GM12878 (cell line): ENCODE measurements around the gene CARD14. TPM values are rescaled to one million over a fixed set of nuclear protein-coding genes. Genes with fewer than 3 reads are reported as not detected.

Experiments
- ATAC-seq: fragments of 200-7000 bp; cut with Tn5 transposase; 3 replicates; pipeline ENCODE4 v1.9.1; 2020; ENCODE audit warnings: mild to moderate bottlenecking, moderate library complexity
- BruUV-seq: library from RNA; stranded (reverse); fragments of 400-500 nt; replicated peaks from 2 replicates; lab custom pipeline; 2021; lab: Mats Ljungman, UMichigan
- CTCF ChIA-PET: fragments of 300-600 bp; sonication (Branson Sonifier 250); formaldehyde crosslinking; extraction: SDS; loops from one replicate; lab custom pipeline; 2021; ENCODE audit warnings: inconsistent platforms; lab: Yijun Ruan, JAX
- POLR2A ChIA-PET: fragments of 350-600 bp; formaldehyde crosslinking; extraction: SDS; loops from one replicate; lab custom pipeline; 2021; ENCODE audit warnings: inconsistent platforms; lab: Charles Lee
- RAD21 ChIA-PET: fragments of 300-600 bp; sonication (Branson Sonifier 250); formaldehyde crosslinking; loops from one replicate; lab custom pipeline; 2023; ENCODE audit warnings: antibody characterized with exemption; ENCODE audit not compliant: unreplicated experiment; lab: Charles Lee
- SMC1A ChIA-PET: fragments of 300-600 bp; sonication (Branson Sonifier 250); formaldehyde crosslinking; loops from one replicate; lab custom pipeline; 2023; ENCODE audit not compliant: unreplicated experiment, uncharacterized antibody; lab: Charles Lee
- DNase-seq: peaks from one replicate; pipeline ENCODE4 v3.0.0-alpha.2; 2011; ENCODE audit warnings: low read depth, low spot score
- FAIRE-seq: peaks from 3 replicates; lab custom pipeline; 2011; peaks lifted over from hg19 to GRCh38; lab: Jason Lieb, UNC
- H2AFZ ChIP-seq: 2 replicates; pipeline ENCODE4 v1.6.0; 2011; ENCODE audit warnings: low read depth, low read length, control low read depth; ENCODE audit not compliant: control insufficient read depth
- H3K27ac ChIP-seq: 2 replicates; pipeline ENCODE4 v1.5.1; 2011; ENCODE audit warnings: control low read depth; ENCODE audit not compliant: control insufficient read depth, insufficient read depth
- H3K27me3 ChIP-seq, 2 experiments: replicated peaks in 1 of 2; 2 replicates each; pipeline versions ENCODE4 v1.6.0 to v1.6.1; 2011; ENCODE audit warnings: low read length in 1 of 2; ENCODE audit not compliant: control insufficient read depth in 2 of 2, insufficient read depth in 2 of 2
- H3K36me3 ChIP-seq, 2 experiments: 2 replicates each; pipeline ENCODE4 v1.5.1; 2011; ENCODE audit warnings: low read length in 1 of 2; ENCODE audit not compliant: control insufficient read depth in 2 of 2, insufficient read depth in 2 of 2
- H3K4me1 ChIP-seq: 2 replicates; pipeline ENCODE4 v1.6.1; 2011; ENCODE audit warnings: mild to moderate bottlenecking, low read length, moderate library complexity, mixed read lengths; ENCODE audit not compliant: control insufficient read depth, insufficient read depth
- H3K4me2 ChIP-seq: 2 replicates; pipeline ENCODE4 v1.6.0; 2011; ENCODE audit warnings: control low read depth; ENCODE audit not compliant: control insufficient read depth, insufficient read depth
- H3K4me3 ChIP-seq: fragments of 200-600 bp; sonication (generic); 2 replicates; pipeline ENCODE4 v1.5.1; 2016
- H3K79me2 ChIP-seq: 2 replicates; pipeline ENCODE4 v1.6.0; 2011; ENCODE audit warnings: low read length; ENCODE audit not compliant: control insufficient read depth, insufficient read depth
- H3K9ac ChIP-seq: 2 replicates; pipeline ENCODE4 v1.8.0; 2011; ENCODE audit warnings: low read length, control low read depth, mixed read lengths; ENCODE audit not compliant: control insufficient read depth, insufficient read depth
- H3K9me3 ChIP-seq: replicated peaks from 3 replicates; pipeline ENCODE4 v1.5.1; 2011; ENCODE audit warnings: mild to moderate bottlenecking, low read length; ENCODE audit not compliant: control insufficient read depth, insufficient read depth
- H4K20me1 ChIP-seq: 2 replicates; pipeline ENCODE4 v1.6.0; 2011; ENCODE audit not compliant: control insufficient read depth, insufficient read depth
- EGR1 ChIP-seq, 2 experiments: IDR thresholded peaks; 1 replicate in 1 of 2; 2 replicates in 1 of 2; pipeline ENCODE4 v1.6.1; 2011 to 2012; ENCODE audit warnings: low read depth in 2 of 2, low read length in 2 of 2, borderline replicate concordance in 1 of 2, mild to moderate bottlenecking in 1 of 2, moderate library complexity in 1 of 2
- EZH2 ChIP-seq: IDR thresholded peaks from 2 replicates; pipeline ENCODE4 v1.6.1; 2012; ENCODE audit warnings: low read depth, mild to moderate bottlenecking, control low read depth, inconsistent platforms, low read length, borderline replicate concordance; ENCODE audit not compliant: control insufficient read depth
- FOS ChIP-seq: IDR thresholded peaks from 3 replicates; pipeline ENCODE4 v1.6.1; 2011; ENCODE audit warnings: borderline replicate concordance; ENCODE audit not compliant: insufficient read length; ENCODE audit errors: extremely low read depth
- MEF2A ChIP-seq: IDR thresholded peaks from 2 replicates; pipeline ENCODE4 v1.6.1; 2011; ENCODE audit warnings: low read depth, mild to moderate bottlenecking, low read length, moderate library complexity; ENCODE audit not compliant: insufficient read depth
- MXI1 ChIP-seq: fragments of 150-350 bp; IDR thresholded peaks from 2 replicates; pipeline ENCODE4 v1.6.1; 2011; ENCODE audit warnings: low read depth, mild to moderate bottlenecking, inconsistent platforms, low read length, improper control_type of control experiment
- RB1 ChIP-seq: fragments of 450-650 bp; formaldehyde crosslinking; IDR thresholded peaks from 2 replicates; pipeline ENCODE4 v1.6.1; 2017; ENCODE audit warnings: mild to moderate bottlenecking, borderline replicate concordance
- RCOR1 ChIP-seq: conservative IDR thresholded peaks from 2 replicates; pipeline ENCODE4 v1.6.1; 2012; ENCODE audit warnings: low read depth, low read length, improper control_type of control experiment
- ZBTB11 ChIP-seq: fragments of 450-650 bp; formaldehyde crosslinking; IDR thresholded peaks from 2 replicates; pipeline ENCODE4 v1.5.0; 2022; ENCODE audit warnings: mild to moderate bottlenecking, missing genetic modification characterization
- ZBTB40 ChIP-seq: fragments of 450-650 bp; IDR thresholded peaks from 2 replicates; pipeline ENCODE4 v1.6.1; 2016; ENCODE audit warnings: mild to moderate bottlenecking, moderate library complexity, borderline replicate concordance
- WGBS: methylation state at CpG from one replicate; pipeline ENCODE4 v1.1.6; 2016; ENCODE audit warnings: low lambda C conversion rate; ENCODE audit not compliant: insufficient replicate concordance, insufficient coverage; ENCODE audit errors: missing lambda C conversion rate; 5-methylcytosine and 5-hydroxymethylcytosine counted together
- in situ Hi-C: fragments of 300-500 bp; cut with MboI; formaldehyde crosslinking; loops from 9 replicates; pipeline ENCODE4 v1.14.3; 2018; ENCODE audit warnings: mixed read lengths
- intact Hi-C: fragments of 100-400 bp; cut with micrococcal nuclease; formaldehyde crosslinking; loops from one replicate; pipeline ENCODE4 v1.14.2; 2022; ENCODE audit not compliant: unreplicated experiment
- polyA plus RNA-seq, 11 experiments: library from polyadenylated mRNA; depleted of rRNA in 4 of 11; unstranded in 6 of 11; stranded (reverse) in 5 of 11; fragments of >200 nt; fragmentation: Nextera tagmentation in 4 of 11; fragmentation: Illumina TruSeq in 1 of 11; extraction: Ambion mirVana in 4 of 11; extraction: Trizol in 1 of 11; gene quantifications; 1 replicate in 1 of 11; 2 replicates in 10 of 11; pipeline versions ENCODE4 v1.2.1 to v1.2.3, GENCODE V29; 2011 to 2016; ENCODE audit warnings: inconsistent platforms in 2 of 11, missing spikeins in 2 of 11, low read depth in 1 of 11
- total RNA-seq, 4 experiments: library from RNA; depleted of rRNA in 3 of 4; stranded (reverse); fragments of >200 nt in 3 of 4; fragmentation: Illumina TruSeq in 1 of 4; extraction: Trizol in 1 of 4; gene quantifications; 2 replicates each; pipeline versions ENCODE4 v1.2.1 to v1.2.3, GENCODE V29; 2013 to 2021
- TF ChIP-seq, protein P1 (sequence below): fragments of 450-650 bp; IDR thresholded peaks from 2 replicates; pipeline ENCODE4 v1.6.1; 2017; ENCODE audit warnings: low read depth, mild to moderate bottlenecking, moderate library complexity
- TF ChIP-seq, protein P2 (sequence below): IDR thresholded peaks from 2 replicates; pipeline ENCODE4 v1.6.1; 2012; ENCODE audit warnings: low read depth, low read length, improper control_type of control experiment

The CARD14 gene
- total and polyA plus RNA-seq, 10 of the 15 experiments (the other 5 are each of a cell fraction or from before 2014, with no cell fraction given): 0.08 to 0.15 TPM; not detected in 8

GRCh38 chr17:80171681-80172080 lies 1.9 kb downstream of the CARD14 start:
- Histone ChIP-seq H3K79me2 (no peaks in the 10 kb centered on the region), H3K36me3 (no peaks in the 10 kb centered on the region), H4K20me1 (no peaks in the 10 kb centered on the region), H2AFZ (no peak overlapping the region), H3K9me3 (no peaks in the 10 kb centered on the region), H3K4me2 (no peak overlapping the region), H3K9ac (no peak overlapping the region), H3K4me3 (no peak overlapping the region), H3K27me3 (no peaks in the 10 kb centered on the region), H3K27ac (no peak overlapping the region), H3K4me1 (no peaks in the 10 kb centered on the region)
- in situ Hi-C loops (no loop called here), intact Hi-C loops (no loop called here)
- no peak for DNase-seq
- ChIA-PET SMC1A (no interaction called here), RAD21 (no interaction called here), POLR2A (no interaction called here), CTCF (no interaction called here)
- WGBS: 32% methylated on average over 7 of the region's 7 CpGs
- FAIRE-seq: no peak
- ATAC-seq: no peak
- BruUV-seq: no TSS peak
- TF ChIP-seq ZBTB40 (no peak), ZBTB11 (CRISPR knock-in tag) (no peak), FOS (no peak), RCOR1 (no peak), EZH2 (no peak), EGR1 (IDR thresholded peaks at IDR 0.05; ENCODE audit: borderline replicate concordance in 1 of 2, low read depth in 2 of 2, low read length in 2 of 2) (no peak), RB1 (no peak), MEF2A (no peak), MXI1 (no peak)
- TF ChIP-seq, protein P1, sequence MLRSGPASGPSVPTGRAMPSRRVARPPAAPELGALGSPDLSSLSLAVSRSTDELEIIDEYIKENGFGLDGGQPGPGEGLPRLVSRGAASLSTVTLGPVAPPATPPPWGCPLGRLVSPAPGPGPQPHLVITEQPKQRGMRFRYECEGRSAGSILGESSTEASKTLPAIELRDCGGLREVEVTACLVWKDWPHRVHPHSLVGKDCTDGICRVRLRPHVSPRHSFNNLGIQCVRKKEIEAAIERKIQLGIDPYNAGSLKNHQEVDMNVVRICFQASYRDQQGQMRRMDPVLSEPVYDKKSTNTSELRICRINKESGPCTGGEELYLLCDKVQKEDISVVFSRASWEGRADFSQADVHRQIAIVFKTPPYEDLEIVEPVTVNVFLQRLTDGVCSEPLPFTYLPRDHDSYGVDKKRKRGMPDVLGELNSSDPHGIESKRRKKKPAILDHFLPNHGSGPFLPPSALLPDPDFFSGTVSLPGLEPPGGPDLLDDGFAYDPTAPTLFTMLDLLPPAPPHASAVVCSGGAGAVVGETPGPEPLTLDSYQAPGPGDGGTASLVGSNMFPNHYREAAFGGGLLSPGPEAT: no peak
- TF ChIP-seq, protein P2, sequence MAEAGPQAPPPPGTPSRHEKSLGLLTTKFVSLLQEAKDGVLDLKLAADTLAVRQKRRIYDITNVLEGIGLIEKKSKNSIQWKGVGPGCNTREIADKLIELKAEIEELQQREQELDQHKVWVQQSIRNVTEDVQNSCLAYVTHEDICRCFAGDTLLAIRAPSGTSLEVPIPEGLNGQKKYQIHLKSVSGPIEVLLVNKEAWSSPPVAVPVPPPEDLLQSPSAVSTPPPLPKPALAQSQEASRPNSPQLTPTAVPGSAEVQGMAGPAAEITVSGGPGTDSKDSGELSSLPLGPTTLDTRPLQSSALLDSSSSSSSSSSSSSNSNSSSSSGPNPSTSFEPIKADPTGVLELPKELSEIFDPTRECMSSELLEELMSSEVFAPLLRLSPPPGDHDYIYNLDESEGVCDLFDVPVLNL: no peak
